Measurements from ENCODE around the gene TSPYL6.

The TSPYL6 gene

DNA sequence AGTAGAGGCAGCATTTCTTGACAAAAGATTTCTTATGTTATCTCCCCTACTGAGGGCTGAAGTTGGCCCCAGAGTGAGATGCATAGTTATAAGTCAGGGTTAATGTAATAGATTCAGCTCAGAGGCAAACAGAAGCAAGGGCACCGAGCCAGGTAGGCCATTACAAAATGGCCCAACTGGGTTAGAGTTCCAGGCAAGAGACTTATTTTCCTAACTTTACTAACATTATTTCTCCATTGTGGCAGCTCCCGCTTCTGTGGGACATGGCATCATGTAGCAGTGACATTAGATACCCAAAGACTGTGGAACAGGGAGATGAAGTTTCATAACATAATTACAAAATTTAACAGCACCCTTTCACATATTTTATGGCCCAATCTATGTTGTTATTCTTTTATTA lies 27.1 kb downstream of the TSPYL6 start:
- Histone ChIP-seq H3K9me3 (ENCODE audit: control insufficient read depth, insufficient read depth, low read length) (no peaks in the 10 kb centered on the region), H3K4me3 (ENCODE audit: low read length) (no peak overlapping the region), H3F3A (ENCODE audit: control insufficient read depth, insufficient read depth) (no peaks in the 10 kb centered on the region), H3K4me2 (ENCODE audit: low read length) (no peak overlapping the region), H3K79me2 (ENCODE audit: control insufficient read depth, low read length) (no peaks in the 10 kb centered on the region), H3K9me2 (replicated peaks; ENCODE audit: control insufficient read depth, low read length) (no peaks in the 10 kb centered on the region), H3K36me3 (ENCODE audit: control insufficient read depth, low read length) (no peaks in the 10 kb centered on the region), H3K4me1 (ENCODE audit: control insufficient read depth, low read length) (no peaks in the 10 kb centered on the region), H3K27me3 (ENCODE audit: control insufficient read depth, low read length) (no peaks in the 10 kb centered on the region), H4K20me1 (ENCODE audit: control insufficient read depth, insufficient read depth, low read depth, low read length) (no peaks in the 10 kb centered on the region), H3K27ac (ENCODE audit: low read depth, low read length) (no peak overlapping the region)
- no peak for TF ChIP-seq EZH2phosphoT487 (IDR thresholded peaks at IDR 0.05; ENCODE audit: borderline replicate concordance, low read length)
- TF ChIP-seq, protein P1, sequence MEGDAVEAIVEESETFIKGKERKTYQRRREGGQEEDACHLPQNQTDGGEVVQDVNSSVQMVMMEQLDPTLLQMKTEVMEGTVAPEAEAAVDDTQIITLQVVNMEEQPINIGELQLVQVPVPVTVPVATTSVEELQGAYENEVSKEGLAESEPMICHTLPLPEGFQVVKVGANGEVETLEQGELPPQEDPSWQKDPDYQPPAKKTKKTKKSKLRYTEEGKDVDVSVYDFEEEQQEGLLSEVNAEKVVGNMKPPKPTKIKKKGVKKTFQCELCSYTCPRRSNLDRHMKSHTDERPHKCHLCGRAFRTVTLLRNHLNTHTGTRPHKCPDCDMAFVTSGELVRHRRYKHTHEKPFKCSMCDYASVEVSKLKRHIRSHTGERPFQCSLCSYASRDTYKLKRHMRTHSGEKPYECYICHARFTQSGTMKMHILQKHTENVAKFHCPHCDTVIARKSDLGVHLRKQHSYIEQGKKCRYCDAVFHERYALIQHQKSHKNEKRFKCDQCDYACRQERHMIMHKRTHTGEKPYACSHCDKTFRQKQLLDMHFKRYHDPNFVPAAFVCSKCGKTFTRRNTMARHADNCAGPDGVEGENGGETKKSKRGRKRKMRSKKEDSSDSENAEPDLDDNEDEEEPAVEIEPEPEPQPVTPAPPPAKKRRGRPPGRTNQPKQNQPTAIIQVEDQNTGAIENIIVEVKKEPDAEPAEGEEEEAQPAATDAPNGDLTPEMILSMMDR (IDR thresholded peaks at IDR 0.05; ENCODE audit: low read depth, low read length, poor library complexity, severe bottlenecking), result no peak

DNA sequence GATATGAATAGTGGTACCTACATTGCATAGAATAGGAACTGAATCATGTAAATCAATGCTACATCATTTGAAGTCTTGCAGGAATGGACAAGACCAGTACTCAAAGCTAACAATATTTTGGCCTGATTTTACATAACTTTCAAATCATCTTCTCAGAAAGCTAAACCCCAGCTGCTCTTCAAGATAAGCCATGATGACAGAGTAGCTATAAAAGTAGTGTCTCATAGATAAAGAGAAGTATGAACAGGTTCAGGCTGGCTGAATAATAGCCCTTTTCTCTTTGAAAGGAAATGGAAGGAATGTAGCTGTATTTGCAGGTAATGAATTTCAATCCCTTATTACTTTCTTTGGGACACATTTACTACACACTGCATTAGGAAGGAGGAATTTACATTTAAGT lies 28.2 kb downstream of the TSPYL6 start:
- Histone ChIP-seq H3K9me2 (replicated peaks; ENCODE audit: control insufficient read depth, low read length) (no peaks in the 10 kb centered on the region), H3K4me2 (ENCODE audit: low read length) (no peak overlapping the region), H3K27me3 (ENCODE audit: control insufficient read depth, low read length) (no peaks in the 10 kb centered on the region)

DNA sequence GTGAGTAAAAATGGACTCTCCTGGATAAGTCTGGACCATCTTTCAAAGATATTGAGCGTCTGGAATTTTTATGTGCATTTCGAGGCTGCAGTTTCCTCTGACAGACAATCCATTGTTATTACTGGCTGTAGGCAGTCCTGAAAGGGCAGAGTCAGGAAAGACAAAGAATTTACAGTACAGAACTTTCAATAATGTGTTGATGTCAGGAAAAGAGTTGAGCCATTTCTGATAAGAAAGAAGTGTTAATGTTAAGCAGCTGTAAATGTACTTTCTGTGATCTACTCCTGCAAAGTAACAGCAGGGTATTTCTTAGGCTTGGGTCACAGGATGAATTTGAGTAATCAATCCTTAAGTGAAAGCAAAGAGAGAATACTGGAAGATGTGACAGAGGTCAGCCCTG lies 29.8 kb downstream of the TSPYL6 start:
- no peaks in the 10 kb centered on the region for H3K79me2 ChIP-seq (ENCODE audit: control insufficient read depth, low read length)
- H3K4me1 ChIP-seq (ENCODE audit: control insufficient read depth, low read length), result no peaks in the 10 kb centered on the region
- TF ChIP-seq EZH2phosphoT487 (IDR thresholded peaks at IDR 0.05; ENCODE audit: borderline replicate concordance, low read length), result no peak
- TF ChIP-seq, protein P1 (IDR thresholded peaks at IDR 0.05; ENCODE audit: low read depth, low read length, poor library complexity, severe bottlenecking), result no peak
- no peak overlapping the region for H3K27ac ChIP-seq (ENCODE audit: low read depth, low read length)
- H3K9me3 ChIP-seq (ENCODE audit: control insufficient read depth, insufficient read depth, low read length), result no peaks in the 10 kb centered on the region
- H3F3A ChIP-seq (ENCODE audit: control insufficient read depth, insufficient read depth), result no peaks in the 10 kb centered on the region
- H4K20me1 ChIP-seq (ENCODE audit: control insufficient read depth, insufficient read depth, low read depth, low read length), result no peaks in the 10 kb centered on the region
- H3K27me3 ChIP-seq (ENCODE audit: control insufficient read depth, low read length), result no peaks in the 10 kb centered on the region
- H3K9me2 ChIP-seq (replicated peaks; ENCODE audit: control insufficient read depth, low read length), result no peaks in the 10 kb centered on the region
- H3K4me3 ChIP-seq (ENCODE audit: low read length), result no peak overlapping the region
- H3K4me2 ChIP-seq (ENCODE audit: low read length), result no peak overlapping the region
- H3K36me3 ChIP-seq (ENCODE audit: control insufficient read depth, low read length), result no peaks in the 10 kb centered on the region

More for the DNA sequence above, 28.2 kb downstream of the TSPYL6 start:
- Histone ChIP-seq H3K4me1 (ENCODE audit: control insufficient read depth, low read length) (no peaks in the 10 kb centered on the region), H3K36me3 (ENCODE audit: control insufficient read depth, low read length) (no peaks in the 10 kb centered on the region), H3K9me3 (ENCODE audit: control insufficient read depth, insufficient read depth, low read length) (no peaks in the 10 kb centered on the region), H4K20me1 (ENCODE audit: control insufficient read depth, insufficient read depth, low read depth, low read length) (no peaks in the 10 kb centered on the region), H3K79me2 (ENCODE audit: control insufficient read depth, low read length) (no peaks in the 10 kb centered on the region), H3K27ac (ENCODE audit: low read depth, low read length) (no peak overlapping the region), H3F3A (ENCODE audit: control insufficient read depth, insufficient read depth) (no peaks in the 10 kb centered on the region), H3K4me3 (ENCODE audit: low read length) (no peak overlapping the region)
- TF ChIP-seq, protein P1 (IDR thresholded peaks at IDR 0.05; ENCODE audit: low read depth, low read length, poor library complexity, severe bottlenecking), result no peak
- no peak for TF ChIP-seq EZH2phosphoT487 (IDR thresholded peaks at IDR 0.05; ENCODE audit: borderline replicate concordance, low read length)

DNA sequence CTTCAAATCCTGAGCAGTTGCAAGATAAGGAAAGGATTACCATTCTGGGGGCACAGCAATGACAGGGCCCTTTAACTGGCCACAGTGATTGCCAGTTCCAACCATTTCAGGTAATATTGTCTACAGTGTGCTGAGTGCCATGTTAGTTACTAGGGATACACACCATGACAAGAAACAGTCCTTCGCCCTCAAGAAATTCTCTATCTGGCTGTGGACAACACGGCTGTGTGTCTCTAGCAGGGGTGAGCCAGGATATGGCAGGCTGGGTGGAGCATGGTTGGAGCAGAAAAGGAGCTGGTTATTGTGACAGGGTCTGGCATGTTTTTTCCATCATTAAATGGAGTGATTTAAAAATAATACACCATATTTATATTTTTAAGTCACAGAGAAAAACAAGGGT lies 31.0 kb downstream of the TSPYL6 start:
- Histone ChIP-seq H3K4me3 (ENCODE audit: low read length) (no peak overlapping the region), H4K20me1 (ENCODE audit: control insufficient read depth, insufficient read depth, low read depth, low read length) (no peaks in the 10 kb centered on the region), H3K4me1 (ENCODE audit: control insufficient read depth, low read length) (no peaks in the 10 kb centered on the region), H3K36me3 (ENCODE audit: control insufficient read depth, low read length) (no peaks in the 10 kb centered on the region), H3K4me2 (ENCODE audit: low read length) (no peak overlapping the region), H3K27ac (ENCODE audit: low read depth, low read length) (no peak overlapping the region), H3K27me3 (ENCODE audit: control insufficient read depth, low read length) (no peaks in the 10 kb centered on the region), H3K9me2 (replicated peaks; ENCODE audit: control insufficient read depth, low read length) (no peaks in the 10 kb centered on the region), H3F3A (ENCODE audit: control insufficient read depth, insufficient read depth) (no peaks in the 10 kb centered on the region), H3K9me3 (ENCODE audit: control insufficient read depth, insufficient read depth, low read length) (no peaks in the 10 kb centered on the region), H3K79me2 (ENCODE audit: control insufficient read depth, low read length) (no peaks in the 10 kb centered on the region)
- TF ChIP-seq, protein P1 (IDR thresholded peaks at IDR 0.05; ENCODE audit: low read depth, low read length, poor library complexity, severe bottlenecking), result no peak
- TF ChIP-seq EZH2phosphoT487 (IDR thresholded peaks at IDR 0.05; ENCODE audit: borderline replicate concordance, low read length), result no peak
